NCI-H345 (cell line): ENCODE results near the gene PLXND1.
A peak's percentile ranks its signal among the peaks of the same experiment; 100 is the strongest.
"Not testable (repeated sequence)": the region's sequence is repeated elsewhere in the genome, so short reads cannot be mapped to it uniquely, and the experiment has no call there.

Experiments
- DNase-seq: peaks from one replicate; lab custom pipeline; 2025; lab: John Stamatoyannopoulos, UW

Gene PLXND1

GRCh38 chr3:129614435-129614834 is 8.0 kb upstream of the PLXND1 start:
- no peak for DNase-seq

GRCh38 chr3:129613367-129613740 is 6.9 kb upstream of the PLXND1 start:
- no peak for DNase-seq

GRCh38 chr3:129612534-129613366 is 6.3 kb upstream of the PLXND1 start:
- DNase-seq: no peak

GRCh38 chr3:129611812-129612533 is 5.5 kb upstream of the PLXND1 start:
- no peak for DNase-seq

GRCh38 chr3:129611446-129611800 is 4.9 kb upstream of the PLXND1 start:
- DNase-seq: no peak

- not testable (repeated sequence) for DNase-seq
These were observed 4.4 kb upstream of the PLXND1 start for GRCh38 chr3:129610794-129611445.

GRCh38 chr3:129610276-129610675 is 3.8 kb upstream of the PLXND1 start:
- no peak for DNase-seq

GRCh38 chr3:129609591-129610182 is 3.2 kb upstream of the PLXND1 start:
- DNase-seq: no peak

GRCh38 chr3:129608936-129609590 is 2.6 kb upstream of the PLXND1 start:
- no peak for DNase-seq

GRCh38 chr3:129608087-129608935 is 1.8 kb upstream of the PLXND1 start:
- peak; percentile 35 for DNase-seq

- no peak for DNase-seq
These were observed 1.1 kb upstream of the PLXND1 start for GRCh38 chr3:129607391-129608068.

- peak; percentile 27 for DNase-seq
These were observed 397 bp downstream of the PLXND1 start for GRCh38 chr3:129605922-129606635.

- DNase-seq: peak; percentile 40
These were observed 1.1 kb downstream of the PLXND1 start for GRCh38 chr3:129605203-129605921.

- no peak for DNase-seq
These were observed 1.7 kb downstream of the PLXND1 start for GRCh38 chr3:129604767-129605166.

GRCh38 chr3:129603991-129604749 is 2.3 kb downstream of the PLXND1 start:
- DNase-seq: no peak

- DNase-seq: no peak
These were observed 2.9 kb downstream of the PLXND1 start for GRCh38 chr3:129603561-129603942.

GRCh38 chr3:129602730-129603560 is 3.5 kb downstream of the PLXND1 start:
- DNase-seq: no peak

GRCh38 chr3:129602309-129602708 is 4.2 kb downstream of the PLXND1 start:
- no peak for DNase-seq
